Stimulated activated CD8-positive, alpha-beta memory T cell treated with anti-CD3 and anti-CD28 coated beads, Interleukin-4, amount 100 ng/mL, for 48 hours (primary cell): ENCODE measurements around the gene RSAD1.

Source experiments
- DNase-seq: peaks from one replicate; pipeline ENCODE4 v3.0.0-alpha.2; 2020

RSAD1 gene

DNA sequence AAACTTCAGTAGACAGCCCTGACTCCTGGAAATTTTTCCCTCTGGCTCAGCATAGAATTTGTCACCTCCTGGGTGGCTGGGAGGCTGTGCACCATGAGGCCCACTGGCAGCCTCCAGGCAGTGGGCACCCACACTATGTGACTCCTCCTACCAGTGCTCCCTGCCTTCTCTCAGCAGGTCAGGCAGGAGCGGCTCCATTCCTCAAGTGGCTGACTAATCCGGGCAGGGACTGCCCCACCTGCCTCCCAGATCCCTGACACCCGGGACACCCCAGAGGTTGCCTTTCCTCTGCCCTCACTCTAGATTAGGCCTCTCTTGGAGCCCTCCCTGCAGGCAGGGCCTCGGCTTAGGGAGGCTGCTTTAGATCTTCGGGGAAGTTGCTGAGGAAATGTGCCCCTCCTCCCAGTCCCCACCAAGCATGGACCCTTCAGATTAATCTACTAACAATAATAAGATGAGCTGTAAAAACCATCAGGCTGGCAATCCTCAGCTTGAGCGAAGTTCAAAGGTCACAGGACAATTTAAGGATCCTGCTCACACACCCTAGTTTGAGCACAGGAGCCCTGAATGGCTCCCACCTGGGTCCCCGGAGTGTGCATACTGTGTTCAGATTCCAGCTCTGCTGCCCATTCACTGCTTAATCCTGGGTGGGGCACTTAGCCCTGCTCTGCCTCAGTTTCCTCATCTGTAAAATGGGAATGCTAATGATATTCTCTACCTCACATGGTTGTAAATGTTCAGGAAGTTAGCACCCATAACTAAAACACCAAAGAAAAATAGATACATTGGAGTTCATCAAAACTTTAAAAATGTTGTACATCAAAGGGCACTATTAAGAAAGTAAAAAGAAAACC, 19.6 kb downstream of the RSAD1 start:
- DNase-seq: no peak

GRCh38 chr17:50499270-50499669, 20.6 kb downstream of the RSAD1 start:
- no peak for DNase-seq

DNA sequence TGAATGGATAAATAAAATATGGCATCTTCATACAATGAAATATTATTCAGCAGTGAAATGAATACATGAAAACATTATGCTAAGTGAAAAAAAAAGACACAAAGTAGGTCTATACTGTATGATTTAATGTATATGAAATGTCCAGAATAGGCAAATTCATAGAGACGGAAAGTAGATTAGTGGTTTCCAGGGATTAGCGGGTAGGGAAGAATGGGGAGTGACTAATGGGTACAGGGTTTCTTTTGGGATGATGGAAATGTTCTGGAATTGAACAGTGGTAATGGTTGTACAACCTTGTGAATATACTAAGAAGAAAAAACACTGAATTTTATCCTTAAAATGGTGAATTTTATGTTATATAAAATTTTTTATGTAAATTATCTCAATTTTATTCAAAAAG, 21.1 kb downstream of the RSAD1 start:
- no peak for DNase-seq

DNA sequence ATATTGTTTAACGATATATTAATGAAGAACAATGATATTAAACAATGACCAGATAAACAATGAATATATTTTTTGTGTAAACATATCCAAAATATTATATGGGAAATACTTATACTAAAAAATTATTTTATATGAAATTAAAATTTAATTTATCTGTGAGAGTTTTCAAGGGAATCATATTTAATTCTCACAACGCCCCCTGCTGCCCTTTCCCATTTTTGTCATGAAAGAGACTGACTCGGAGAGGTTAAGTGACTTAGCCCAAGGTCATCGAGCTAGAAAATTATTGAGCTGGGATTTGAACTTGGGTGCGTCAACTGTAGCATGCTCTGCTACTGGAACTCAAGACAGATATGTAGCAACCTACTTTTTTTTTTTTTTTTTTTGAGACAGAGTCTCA, 22.4 kb downstream of the RSAD1 start:
- DNase-seq: peak; percentile 65

DNA sequence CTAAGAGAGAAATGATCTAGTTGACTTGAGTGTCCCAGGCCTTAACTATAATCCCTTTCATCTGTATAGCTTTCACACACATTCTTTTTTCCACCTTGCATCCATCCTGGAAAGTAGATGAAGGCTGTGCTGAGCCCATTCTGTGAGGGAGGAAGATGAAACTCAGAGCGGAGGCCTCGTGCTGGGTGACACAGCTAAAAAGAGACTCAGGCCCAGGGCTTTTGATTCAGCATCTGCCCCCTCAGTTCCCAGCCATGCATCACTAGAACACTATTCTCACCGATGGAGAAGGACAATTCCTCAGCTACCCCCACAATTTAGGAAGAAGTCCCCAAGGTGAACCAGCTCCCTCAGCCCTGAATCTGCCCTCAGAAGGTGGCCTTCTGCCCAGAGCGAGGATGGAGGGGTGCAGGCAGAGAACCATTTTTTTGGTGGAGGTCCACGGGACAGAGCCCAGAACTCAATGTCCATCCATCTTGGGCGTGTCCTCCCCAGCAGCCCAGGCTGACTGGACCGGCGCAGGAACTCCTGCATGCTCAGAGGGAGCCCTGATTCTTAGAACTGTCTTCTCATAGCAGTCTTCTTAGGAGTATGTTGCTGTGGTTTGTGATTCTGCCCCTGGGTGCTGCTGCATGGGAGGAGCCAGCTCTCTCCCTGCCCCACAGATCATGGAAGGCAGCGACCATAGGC, 23.8 kb downstream of the RSAD1 start:
- DNase-seq: no peak

DNA sequence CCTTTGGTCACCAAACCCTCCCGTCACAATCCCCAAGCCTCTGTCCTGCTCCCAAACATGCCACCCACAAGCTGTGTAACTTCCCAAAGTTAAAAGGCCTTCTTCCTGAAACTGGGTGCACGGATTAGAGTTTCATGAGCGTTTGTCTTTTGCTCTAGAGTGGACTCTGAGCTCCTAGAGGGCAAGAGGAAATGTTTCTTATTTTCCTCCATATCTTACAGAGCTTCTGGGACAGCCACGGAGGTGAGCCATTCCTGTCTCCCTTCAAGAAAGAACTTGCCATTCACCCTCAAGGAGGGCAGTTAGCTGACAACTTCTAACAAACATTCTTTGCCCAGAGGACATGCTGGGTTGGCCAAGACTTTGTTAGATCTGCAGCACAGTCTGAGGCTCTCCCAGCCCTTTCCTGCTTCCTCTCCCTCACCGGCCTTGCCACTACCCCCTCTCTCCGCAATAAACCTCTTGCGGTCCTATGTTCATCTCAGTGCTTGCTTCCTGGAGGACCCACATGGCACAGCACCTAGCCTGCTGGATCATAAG, 27.0 kb downstream of the RSAD1 start:
- DNase-seq: no peak

GRCh38 chr17:50506298-50506697, 27.6 kb downstream of the RSAD1 start:
- no peak for DNase-seq

- DNase-seq: peak; percentile 90
Observed at GRCh38 chr17:50507871-50508572, 29.4 kb downstream of the RSAD1 start, which contains the start of gene MYCBPAP. Gene MYCBPAP (plus strand): TSS chr17:50508439. CDS start chr17:50508675, 236 bp downstream.

DNA sequence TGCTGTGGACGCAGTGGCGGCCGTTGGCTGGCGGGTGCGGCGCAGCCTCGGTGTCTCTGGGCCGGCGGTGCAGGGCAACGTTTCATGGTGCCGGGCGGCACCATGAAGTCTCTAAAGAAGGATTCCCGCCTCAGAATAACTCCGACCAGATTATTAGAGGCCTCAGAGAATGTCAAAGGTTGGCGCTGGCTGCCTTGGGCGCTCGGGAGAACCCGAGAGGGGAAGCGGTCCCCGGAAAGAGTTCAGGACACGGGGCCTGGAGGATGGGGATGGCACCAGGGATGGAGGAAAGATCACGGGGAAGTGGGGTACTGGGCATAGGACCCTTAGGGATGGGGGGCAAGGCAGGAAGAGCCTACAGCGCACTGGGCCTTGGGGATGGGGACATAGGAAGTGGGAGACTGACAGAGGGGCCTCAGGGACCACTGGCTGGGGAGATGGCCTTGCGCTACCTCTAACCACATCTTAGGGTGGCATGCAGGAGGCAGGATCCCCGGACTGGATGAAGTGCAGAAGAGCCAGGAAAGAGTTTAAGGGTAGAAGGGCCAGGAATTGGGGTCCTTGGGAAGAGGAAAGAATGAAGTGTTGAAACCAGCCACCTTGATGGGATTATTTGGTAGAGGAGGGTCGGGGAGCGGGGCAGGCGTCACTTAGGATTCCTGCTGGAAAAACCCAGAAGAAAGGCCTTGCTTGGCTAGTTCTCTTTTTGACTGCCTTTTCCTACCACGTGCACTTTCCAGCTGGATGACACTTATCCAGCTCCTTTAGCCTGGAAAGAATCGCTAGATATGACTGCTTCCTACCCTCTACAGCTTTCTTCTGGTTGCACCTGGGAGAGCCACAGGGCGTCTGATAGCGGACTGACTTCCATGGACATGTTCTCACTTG, 30.2 kb downstream of the RSAD1 start:
- no peak for DNase-seq

- DNase-seq: peak; percentile 69
Observed at GRCh38 chr17:50511058-50511457, 32.4 kb downstream of the RSAD1 start.

DNA sequence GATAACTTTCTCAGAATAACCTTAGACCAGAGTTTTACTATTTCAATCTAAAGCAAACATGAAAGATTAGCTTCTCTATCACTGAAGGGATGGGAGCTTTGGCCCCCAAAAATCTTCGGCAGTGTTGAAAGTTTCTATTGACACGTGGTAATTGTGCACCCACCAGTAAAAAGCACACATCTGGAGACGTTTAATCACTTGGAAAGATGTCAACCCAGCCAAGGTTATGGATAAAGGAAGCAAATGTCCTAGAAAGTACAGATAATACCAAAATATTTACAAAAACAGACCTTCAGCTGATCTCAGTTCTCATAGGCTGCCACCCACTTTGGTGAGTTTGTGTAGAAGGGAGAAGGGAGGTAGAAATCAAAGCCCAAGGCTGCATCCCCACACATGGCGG, 34.8 kb downstream of the RSAD1 start:
- DNase-seq: no peak

DNA sequence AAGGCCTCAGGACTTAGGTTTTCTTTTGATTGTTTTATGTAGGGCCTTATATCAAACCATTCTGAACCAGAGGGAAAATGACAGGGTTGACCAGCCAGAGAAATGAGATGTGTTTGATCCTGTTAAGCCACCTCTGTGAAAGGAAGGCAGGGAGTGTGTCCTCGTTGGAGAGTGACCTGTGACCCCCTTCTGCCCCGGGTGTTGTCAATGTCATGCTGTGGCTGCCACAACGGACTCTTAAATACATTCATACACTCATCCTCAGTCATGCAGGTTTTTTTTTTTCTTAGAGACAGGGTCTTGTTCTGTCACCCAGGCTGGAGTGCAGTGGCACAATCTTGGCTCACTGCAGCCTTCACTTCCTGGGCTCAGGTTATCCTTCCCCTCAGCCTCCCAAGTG, 35.7 kb downstream of the RSAD1 start:
- no peak for DNase-seq

- no peak for DNase-seq
Observed at GRCh38 chr17:50514936-50515702, 36.5 kb downstream of the RSAD1 start.

DNA sequence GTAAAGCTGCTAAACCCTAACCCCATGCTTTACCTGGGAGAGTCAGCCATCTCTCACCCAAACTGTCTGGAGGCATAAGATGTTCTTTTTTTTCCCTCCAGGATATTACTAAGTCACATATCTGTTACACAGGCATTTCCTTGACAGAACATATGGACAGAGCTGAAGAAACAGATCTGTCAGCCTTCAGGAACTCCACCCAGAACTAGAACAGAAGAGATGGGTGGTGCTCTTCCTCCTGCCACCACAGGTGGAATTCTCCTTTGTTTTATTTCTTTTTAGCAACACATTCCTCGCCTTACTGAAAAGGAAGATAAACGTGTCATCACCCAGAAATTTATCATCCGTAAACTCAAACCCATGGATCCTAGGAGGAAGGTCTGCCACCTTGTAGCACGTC, 38.4 kb downstream of the RSAD1 start:
- DNase-seq: no peak

- DNase-seq: no peak
Observed at GRCh38 chr17:50517504-50518383, 39.1 kb downstream of the RSAD1 start.

DNA sequence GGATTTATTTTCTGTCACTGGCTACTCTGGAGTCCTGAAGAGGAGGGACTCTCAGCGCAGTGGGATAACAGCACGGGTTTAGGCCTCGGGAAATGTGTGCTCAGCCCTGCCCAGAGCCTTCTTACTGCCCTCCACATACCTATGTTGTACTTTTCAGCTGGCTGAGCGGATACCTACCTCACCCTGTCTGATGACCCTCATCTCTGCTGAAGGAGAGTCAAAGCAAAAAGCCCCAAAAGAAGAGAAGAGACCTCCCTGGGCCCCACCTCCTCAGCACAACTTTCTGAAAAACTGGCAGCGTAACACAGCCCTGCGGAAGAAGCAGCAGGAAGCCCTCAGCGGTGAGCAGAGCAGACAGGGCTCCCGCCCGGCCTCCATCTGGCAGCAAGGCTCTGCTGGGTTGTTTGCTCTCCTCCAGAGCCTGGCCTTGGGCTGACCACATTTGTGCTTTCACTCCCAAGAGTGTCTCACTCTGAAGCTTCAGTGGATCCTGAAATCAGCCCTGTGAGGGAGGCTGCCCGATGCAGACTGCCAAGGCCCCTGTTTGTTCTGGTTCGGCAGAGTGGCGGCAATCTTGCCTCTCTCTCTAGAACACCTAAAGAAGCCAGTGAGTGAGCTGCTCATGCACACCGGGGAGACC, 39.8 kb downstream of the RSAD1 start:
- no peak for DNase-seq

GRCh38 chr17:50519141-50519834, 40.6 kb downstream of the RSAD1 start:
- DNase-seq: no peak

- no peak for DNase-seq
Observed at GRCh38 chr17:50520483-50520882, 41.8 kb downstream of the RSAD1 start.

GRCh38 chr17:50521514-50521913, 42.9 kb downstream of the RSAD1 start:
- DNase-seq: no peak
